ENCODE data around the gene MRPL37.

Gene MRPL37

GRCh38 chr1:54240741-54241335 is 40.9 kb downstream of the MRPL37 start:
- no peak for DNase-seq (ENCODE audit: low read depth in 2 of 2)

- no peak for DNase-seq (ENCODE audit: low read depth in 2 of 2)
Measured at GRCh38 chr1:54241364-54241763, 41.4 kb downstream of the MRPL37 start.

DNA sequence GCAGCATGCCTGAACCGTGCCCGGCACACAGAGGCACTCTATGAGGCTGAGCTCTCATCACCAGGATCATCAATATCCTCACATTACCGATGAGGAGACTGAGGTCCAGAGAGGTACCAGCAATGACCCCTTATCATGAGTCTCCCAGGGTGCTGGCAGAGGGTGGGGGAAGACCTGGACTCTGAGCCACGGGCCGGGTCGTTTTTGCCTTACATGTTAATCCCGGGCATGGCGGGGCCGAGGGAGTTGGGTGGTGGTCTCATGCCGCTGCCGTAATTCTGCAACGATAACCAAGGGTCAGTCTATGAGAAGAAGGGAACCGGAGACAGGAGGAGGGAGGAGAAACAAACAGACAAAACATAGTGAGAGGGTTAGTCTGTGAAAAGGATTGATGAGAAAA is 43.1 kb downstream of the MRPL37 start:
- DNase-seq (ENCODE audit: low read depth in 2 of 2) = no peak

- no peak for DNase-seq (ENCODE audit: low read depth in 2 of 2)
Measured at GRCh38 chr1:54244655-54245054, 44.7 kb downstream of the MRPL37 start.

- DNase-seq (ENCODE audit: low read depth in 2 of 2) = no peak
Measured at GRCh38 chr1:54245501-54245900, 45.5 kb downstream of the MRPL37 start.

DNA sequence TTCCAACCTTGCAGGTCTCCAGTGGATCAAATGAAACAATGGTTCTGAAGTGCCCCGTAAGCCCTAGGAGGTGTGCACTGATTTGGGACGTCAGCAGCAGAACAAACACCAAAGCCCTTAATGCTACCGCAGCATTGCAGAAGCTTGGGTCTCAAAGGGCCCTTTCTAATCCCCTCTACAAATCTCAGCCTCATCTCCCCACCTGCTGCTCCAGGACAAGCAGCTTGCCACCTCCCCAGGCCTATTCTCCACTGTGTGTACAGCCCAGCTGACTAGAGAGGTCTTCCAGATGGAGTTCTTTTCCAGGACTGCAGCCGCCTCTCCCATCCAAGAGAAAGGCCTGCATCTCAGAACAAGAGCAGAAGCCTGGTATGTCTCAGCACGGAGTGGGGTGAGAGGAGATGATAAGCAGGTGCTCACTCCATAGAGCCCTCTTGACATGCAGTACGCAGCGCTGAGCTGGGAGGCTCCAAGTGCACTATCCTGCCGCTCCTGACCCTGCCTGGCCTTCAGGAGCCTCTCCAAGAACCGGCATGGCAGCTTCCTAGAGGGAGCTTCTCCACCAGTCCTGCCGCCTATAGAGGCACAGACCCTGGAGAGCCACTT is 46.3 kb downstream of the MRPL37 start:
- no peak for DNase-seq (ENCODE audit: low read depth in 2 of 2)

DNA sequence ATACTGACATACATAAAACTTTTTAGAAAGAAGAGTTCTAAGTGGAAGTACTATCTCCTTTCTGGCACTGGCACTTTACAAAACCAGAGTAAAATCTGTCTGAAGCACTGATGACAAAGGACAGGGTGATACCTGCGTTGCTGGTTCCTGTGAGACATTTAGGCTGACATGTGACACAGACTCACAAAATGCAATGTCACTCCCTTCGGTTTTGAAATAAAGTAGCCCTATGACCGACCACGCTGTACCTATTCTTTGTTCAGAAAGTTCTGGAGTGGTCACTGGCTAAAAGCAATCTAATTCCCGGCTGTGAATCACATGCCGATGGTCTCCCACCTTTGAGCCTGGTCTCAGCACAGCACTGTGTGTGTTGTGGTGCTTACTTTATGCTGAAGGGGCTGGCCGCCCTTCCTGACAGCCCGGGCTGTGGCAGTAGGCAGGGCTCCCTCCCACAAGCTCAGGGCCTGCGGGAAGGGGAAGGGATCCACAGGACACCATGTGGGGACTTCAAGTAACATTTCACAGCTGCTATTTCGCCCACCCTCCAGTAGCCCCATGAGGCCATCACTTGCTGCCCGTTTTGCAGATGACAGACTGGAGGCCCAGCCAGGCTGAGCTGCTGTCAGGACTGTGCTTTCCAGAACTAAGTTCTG is 48.0 kb downstream of the MRPL37 start:
- DNase-seq (ENCODE audit: low read depth in 2 of 2) = no peak

DNA sequence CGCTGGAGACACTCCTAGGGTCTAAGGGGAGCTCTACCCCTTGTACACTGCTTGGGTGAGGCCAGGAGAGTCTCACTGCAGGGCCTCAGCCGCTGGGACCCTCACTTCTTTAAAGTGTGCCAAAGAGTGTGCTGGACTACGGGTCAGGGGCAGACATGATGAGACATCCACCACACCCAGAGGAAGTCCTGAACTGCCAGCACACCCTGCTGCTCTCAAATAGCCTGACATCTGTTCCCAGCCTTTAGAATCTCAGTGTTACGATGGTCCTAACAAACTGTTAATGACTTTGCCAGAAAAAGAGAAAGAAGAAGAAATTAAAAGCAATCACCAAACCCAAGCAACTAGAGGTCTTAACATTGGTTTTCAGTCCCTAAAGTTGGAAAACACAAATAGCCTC is 49.0 kb downstream of the MRPL37 start:
- DNase-seq (ENCODE audit: low read depth in 2 of 2) = no peak

DNA sequence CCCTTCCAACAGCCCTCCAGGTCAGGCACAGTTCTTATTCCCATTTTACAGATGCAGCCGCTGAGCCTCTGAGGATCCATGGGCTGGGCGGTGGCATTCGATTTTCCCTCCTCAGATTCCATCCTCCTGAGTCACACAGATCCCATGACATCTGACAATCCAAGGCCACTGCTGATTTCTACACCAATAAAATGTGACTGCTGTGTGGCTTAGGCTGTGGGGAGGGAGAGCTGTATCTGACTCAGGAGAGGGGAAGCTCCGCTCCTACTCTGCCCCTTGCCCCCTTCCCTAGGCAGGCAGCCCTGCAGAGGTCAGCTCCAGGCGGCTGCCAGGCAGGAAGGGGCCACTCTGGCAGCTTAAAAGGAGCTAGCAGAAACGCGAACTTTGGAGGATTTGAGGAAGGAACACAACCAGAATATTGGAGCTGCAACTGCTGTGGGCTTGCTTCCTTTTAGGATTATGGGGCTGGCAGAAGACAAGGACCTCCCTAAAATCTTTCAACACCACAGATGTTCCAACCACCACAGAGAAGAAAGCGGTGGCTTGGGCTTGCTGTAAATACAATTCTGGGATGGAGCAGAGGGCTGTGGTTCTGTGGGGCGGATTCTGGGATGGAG is 50.0 kb downstream of the MRPL37 start:
- no peak for DNase-seq (ENCODE audit: low read depth in 2 of 2)

- DNase-seq (ENCODE audit: low read depth in 2 of 2) = no peak
Measured at GRCh38 chr1:54250670-54251069, 50.7 kb downstream of the MRPL37 start.

GRCh38 chr1:54252371-54252936 is 52.5 kb downstream of the MRPL37 start:
- no peak for DNase-seq (ENCODE audit: low read depth in 2 of 2)

GRCh38 chr1:54253480-54253879 is 53.5 kb downstream of the MRPL37 start:
- no peak for DNase-seq (ENCODE audit: low read depth in 2 of 2)

DNA sequence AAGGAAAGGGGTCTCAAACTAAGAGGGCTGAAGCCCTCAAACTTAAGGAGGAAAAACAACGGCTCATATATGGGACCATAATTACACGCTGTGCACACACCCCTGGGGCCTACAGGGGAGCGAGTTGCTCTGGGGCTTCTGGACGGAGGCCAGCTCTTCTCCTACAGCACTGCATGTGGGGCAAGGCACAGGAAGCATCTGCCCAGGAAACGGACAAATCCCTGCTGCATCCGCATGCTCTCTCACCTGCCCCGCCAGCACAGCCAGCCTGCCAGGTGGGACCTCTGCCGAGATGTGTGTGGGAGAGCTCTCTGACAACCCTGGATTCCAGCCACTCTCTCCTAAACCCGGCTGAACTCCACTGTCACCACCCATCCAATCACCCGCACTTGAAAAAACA is 54.1 kb downstream of the MRPL37 start:
- no peak for DNase-seq (ENCODE audit: low read depth in 2 of 2)

GRCh38 chr1:54255026-54255702 is 55.2 kb downstream of the MRPL37 start:
- no peak for DNase-seq (ENCODE audit: low read depth in 2 of 2)

- no peak for DNase-seq (ENCODE audit: low read depth in 2 of 2)
Measured at GRCh38 chr1:54256522-54257345, 56.8 kb downstream of the MRPL37 start.

GRCh38 chr1:54257346-54257620 is 57.3 kb downstream of the MRPL37 start:
- DNase-seq (ENCODE audit: low read depth in 2 of 2) = no peak

DNA sequence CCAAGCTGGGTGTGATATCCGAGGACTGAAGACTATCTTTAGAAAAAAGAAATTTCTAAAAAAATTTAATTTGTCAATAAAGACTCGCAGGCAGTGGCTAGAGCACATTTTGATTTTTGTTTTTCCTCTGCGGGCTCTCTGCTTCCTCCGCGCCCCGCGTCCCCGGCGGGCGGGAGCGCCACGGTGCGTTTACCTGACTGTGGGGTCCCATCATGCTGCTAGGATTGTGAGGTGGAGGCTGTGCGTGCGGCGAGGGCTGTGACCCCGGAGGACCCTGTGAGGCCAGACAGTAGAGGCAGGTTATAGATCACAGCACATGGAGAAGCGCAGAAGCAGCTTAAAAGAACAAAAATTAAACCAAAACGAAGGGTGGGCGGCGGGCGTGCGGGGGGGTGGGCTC is 57.9 kb downstream of the MRPL37 start:
- DNase-seq (ENCODE audit: low read depth in 2 of 2) = no peak

DNA sequence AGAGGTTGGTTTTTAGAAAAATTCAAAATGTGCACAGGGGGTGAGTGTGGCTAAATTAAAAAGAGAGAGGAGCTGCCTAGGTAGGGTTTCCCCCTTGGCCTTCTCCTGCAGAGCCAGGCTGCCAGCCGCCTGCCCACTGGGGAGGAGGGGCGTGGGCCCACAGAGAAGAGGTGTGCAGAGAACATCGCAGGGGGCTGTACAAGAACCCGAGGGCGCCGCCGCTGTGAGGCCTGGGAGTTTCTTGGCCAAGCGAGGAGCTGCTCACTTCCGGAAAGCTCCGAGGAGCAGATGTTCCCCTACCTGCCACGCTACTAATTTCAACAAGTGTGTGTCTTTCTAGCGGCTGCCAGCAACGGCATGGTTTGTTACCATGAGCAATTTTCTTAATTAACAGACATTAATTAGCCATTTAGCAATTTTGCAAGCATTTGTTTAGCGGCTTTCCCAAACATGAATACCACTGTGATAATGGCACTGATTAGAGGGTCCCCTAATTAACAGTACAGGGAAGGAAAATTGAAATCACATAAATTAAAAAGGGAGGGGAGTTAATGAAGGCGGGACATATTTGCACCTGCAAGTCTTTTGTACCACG is 59.7 kb downstream of the MRPL37 start:
- DNase-seq (ENCODE audit: low read depth in 2 of 2) = no peak

DNA sequence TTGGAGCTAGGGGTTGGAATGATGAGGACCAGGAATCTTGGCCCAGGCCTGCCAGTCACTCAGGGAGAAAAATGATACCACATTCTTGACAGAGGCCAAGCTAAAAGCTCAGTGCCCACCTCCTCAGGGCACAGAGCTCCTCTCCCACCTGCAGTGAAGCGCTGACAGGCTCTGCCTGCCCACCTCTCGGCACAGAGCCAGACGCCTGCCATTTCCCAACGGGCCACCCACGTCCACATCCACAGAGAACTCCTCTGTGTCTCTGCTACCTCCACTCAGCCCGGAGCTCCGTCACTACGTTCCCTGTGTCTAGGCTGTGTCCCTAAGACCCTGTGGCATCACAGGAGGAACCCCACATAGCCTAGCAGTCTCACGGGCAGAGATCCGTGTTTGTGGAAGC is 60.8 kb downstream of the MRPL37 start:
- no peak for DNase-seq (ENCODE audit: low read depth in 2 of 2)

DNA sequence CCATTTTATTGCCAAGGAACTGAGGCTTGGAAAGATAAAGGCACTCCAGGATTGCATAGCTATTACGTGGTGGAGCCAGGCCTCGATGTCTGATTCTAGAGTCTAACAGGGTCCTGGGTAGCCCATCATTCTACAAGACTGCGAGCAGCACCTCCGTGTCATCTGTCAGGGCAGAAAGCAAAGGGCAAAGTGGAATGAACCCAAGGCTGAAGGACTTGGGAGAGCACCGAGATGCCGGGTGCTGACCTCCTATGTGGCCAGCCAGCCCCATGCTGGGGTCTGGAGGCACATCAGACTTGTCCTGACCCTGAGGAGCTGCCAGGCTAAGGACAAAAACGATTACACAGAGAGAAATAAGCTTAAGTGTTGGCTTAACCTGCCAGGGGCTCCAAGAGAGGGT is 62.3 kb downstream of the MRPL37 start:
- DNase-seq (ENCODE audit: low read depth in 2 of 2) = no peak

DNA sequence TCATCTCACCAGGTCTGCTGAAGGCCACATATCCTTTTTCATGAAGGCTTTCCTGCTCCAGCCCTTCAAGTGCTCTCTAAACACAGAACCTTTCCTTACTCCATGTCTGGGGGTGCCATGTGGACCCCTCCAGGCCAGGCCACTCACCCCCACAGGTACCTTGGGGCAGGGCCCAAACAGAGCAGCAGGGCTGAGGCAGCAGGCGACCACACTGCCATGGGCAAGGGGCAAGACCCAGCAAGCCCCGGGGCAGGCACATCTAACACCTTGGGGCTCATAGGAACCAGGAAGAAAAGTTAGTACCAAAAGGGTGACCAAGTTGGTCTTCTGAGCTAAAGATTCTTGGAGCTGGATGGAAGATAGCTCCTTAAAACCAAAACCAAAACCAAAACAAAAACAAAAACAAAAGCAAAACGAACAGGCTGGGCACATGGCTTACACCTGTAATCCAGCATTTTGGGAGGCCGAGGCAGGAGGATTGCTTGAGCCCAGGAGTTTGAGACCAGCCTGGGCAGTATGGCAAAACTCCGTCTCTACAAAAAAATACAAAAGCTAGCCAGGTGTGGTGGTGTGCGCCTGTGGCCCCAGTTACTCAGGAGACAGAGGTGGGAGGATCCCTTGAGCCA is 63.7 kb downstream of the MRPL37 start:
- no peak for DNase-seq (ENCODE audit: low read depth in 2 of 2)
